GM18508 (cell line): ENCODE results near the gene EPB41L3.
"Not testable (repeated sequence)": the region's sequence is repeated elsewhere in the genome, so short reads cannot be mapped to it uniquely, and the experiment has no call there.

Experiments used
- ATAC-seq: cut with Tn5 transposase; IDR thresholded peaks from one replicate; pipeline ENCODE4 v1.9.1; 2021; ENCODE audit warnings: moderate number of reproducible peaks; ENCODE audit not compliant: insufficient read depth, unreplicated experiment

The EPB41L3 gene

DNA sequence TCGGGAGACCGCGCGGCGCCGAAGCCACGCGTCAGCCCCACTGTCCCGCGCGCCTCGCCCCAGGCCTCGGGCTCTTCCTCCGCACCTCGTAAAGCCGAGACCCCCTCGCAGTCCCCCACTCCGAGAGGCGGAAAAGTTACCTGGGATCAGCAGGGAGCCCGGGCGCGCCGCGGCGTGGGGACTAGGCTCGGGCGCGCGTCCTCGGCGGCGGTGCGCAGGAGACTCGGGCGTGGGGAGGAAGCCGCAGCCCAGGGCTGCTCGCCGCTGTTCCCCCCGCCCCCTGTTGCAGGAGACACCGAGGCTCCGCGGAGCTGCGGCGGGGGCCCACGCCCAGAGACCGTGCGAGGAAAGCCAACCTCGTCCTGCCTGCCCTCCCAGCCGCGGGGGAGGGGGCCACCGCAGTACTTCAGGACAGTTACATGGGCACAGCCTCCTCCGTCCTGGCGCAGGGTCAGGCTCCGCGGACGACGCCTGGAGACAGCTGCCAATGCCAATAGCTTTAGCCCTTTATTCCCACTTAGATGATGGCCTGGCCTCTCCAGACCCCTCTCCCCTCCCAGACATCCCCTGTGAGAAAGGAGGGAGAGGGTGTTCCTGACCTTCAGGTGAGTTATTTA lies at the start of gene EPB41L3:
Gene EPB41L3 (minus strand): TSS at position 225 of the 617 bp plus-strand sequence. CDS start 54,814 bp downstream, outside the sequence.
- ATAC-seq = no peak

DNA sequence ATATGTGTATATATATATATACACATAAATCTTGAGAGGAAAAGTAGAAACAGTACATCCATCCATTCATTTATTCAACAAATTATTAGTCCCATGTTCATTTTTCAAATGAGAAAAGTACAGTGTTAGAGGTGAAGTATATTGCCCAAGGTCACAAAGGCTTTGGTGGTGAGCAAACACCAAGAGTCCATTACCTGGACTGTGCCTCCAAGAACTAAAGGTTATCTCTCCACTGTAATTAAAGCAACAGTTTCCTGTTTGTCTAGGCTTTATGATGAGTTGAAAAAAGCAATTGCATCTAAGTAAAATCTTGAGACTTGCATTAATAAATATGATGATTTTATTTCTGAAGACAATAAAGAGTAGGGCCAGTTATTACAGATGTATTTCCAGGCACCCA lies 44.7 kb upstream of the EPB41L3 start:
- ATAC-seq = no peak

DNA sequence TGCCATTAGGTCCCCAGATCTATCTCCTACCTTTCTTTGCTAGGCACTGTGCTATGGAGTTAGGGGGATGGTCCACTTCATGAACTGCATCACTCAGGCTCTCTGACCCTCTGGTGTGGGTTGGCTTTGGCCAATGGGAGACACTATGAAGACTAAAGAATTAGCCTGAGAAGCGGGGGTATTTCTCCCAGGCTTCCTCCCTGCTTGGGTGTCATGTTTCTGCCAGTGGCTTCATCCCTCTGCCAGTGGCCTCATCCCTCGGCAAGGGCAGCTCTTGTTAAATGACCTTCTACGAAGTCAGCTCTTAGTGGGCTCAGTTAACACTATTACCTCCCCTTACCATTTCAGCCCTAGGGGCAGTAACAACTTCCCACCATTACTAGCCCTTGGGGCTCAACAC lies 41.9 kb upstream of the EPB41L3 start:
- no peak for ATAC-seq

DNA sequence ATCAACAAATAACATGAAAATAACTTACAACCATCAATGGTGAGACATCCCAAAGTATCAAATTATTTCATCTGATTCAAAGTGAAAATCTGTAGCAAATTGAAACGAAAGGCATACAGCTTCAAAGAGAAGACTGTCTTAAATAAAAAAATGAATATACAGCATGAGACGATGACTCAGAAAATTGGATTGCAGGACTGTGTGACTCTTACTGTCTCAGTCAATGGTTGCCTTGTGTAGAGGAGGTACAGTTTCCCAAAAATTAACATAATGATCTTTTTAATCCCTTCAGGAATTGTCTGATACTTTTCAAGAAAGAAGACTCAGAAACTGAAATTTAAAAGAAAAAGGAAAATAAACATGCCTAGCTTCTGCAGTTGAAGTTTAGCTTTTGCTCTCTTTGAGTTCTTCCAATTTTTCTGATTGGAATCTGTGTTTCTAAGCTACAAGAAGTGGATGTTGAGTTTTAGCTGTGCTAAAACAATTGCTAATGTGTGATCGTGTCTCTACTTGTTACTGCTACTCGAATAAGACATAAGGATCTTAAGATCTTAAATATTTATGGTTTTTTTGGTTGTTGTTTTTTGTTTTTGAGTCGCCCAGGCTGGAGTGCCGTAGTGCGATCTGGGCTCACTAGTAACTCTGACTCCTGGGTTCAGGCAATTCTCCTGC lies 41.1 kb upstream of the EPB41L3 start:
- no peak for ATAC-seq

DNA sequence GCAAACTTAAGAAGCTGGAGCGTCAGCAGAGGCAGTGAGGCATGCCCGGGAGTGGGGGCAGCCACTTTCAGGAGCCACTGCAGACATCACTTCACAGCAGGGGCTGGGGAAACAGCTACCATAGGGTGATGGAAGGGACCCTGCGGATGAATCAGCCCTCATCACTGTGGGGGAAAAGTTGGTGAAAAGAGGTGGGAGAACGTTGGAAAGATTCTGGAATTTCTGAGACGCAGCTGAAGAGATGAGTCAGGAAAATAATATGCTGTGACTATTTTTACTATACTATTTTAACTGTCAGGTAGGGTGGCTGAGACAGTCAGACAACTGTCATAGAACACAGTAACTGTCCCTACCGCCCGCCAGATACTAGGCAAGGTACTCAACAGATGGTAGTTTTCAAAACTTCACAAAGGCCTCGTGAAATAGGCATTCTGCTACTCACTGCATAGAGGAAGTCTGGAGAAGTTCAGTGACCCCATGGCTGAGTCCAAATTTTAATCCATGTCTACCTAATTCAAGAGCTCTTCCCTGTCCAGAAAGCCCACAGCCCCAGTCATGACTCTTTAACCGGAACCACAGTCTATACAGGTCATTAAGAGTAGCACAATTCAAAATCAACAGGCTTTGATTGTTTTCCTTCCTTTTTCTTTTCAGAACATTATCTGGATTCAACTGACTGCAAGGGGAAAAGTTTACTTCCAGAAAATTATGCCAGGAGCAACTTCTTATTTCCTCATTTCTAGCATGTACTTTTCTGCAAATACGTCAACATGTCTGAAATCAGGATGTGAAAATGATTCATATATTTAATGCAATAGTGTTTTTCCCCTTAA lies 39.3 kb upstream of the EPB41L3 start:
- ATAC-seq = no peak

DNA sequence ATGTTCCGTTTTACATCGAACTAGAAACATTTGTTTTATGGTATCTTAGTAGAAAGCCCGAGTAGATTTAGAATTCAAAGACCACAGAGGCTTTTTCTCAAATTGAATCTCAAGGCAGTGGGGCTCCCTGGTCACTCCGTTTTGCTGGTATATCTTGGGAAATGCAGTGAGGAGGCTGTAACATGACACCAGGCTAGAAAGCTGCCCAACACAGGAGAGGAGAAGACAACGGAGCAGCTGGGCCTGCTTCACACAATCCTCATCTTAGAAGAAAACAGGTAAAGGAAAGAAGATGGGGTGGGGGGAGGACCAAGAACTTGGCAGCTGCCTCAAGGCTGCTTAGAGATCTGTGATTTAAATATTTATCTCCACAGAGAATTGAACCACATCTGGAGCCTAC lies 38.3 kb upstream of the EPB41L3 start:
- ATAC-seq = no peak

DNA sequence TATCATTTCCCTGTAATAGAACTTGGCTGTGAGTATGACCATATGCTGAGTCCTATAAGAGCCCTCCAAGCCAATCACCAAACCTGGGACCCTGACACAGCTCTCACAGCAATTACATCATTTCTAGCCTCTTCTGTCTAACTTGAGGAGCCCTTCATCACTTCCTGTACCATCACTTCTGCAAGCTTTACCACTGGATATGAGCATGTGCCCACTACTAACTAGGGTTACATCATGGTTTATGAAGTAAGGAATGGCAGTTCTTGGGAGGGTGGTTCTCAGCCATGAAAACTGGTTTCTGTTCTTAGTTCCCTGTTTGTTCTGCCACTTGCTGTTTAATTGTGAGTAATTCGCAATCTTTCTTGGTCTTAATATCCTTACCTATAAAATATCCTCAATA lies 31.0 kb upstream of the EPB41L3 start:
- no peak for ATAC-seq

DNA sequence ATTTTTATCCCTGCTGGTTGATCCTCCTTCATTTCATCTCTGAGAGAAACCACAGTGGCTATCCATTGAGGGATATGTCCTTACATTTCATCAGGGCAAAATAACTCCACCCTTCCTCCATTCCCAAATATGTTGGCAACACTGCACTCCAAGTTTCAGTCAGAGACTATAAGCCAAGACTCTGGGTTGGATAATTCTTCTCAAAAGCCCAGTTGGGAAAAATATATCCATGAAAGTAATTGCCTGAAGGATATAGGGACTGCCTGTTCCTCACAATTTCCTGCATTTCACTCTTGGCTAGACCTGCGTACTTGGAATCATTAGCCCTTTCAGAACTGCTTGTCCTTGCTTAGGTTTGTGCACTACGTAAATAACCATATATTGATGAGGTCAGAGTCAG lies 27.9 kb upstream of the EPB41L3 start:
- no peak for ATAC-seq

DNA sequence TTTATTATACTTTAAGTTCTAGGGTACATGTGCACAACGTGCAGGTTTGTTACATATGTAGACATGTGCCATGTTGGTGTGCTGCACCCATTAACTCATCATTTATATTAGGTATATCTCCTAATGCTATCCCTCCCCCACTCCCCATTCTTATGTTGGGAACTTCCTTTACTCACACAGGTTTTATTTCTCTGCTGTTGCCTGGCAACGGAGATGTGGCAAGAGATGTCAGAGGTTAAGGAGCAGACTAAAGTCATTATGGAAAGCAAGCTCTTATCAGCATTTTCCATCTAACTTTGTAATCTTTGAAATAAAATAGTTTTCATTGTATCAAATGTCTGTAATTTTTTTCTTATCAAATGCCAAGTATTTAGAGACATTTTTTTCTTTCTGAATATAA lies 26.8 kb upstream of the EPB41L3 start:
- not testable (repeated sequence) for ATAC-seq

DNA sequence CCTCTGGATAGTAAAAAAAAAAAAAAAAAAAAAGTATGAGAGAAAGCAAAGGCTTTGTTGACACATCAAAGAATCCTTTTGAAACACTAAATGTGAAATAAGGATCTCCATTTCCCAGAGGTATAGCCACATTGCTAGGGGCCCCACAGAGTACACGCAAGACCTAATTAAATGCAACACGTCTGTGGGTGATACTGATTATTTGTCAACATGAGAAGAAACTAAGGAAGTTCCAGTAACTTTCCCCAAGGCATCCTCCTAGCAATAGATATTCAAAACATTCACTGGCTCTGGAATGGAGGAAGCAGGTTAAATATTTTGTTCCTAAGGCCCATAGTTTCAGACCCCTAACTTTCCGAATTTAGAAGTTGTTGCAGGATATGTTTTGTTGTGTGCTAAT lies 24.6 kb upstream of the EPB41L3 start:
- ATAC-seq = no peak

DNA sequence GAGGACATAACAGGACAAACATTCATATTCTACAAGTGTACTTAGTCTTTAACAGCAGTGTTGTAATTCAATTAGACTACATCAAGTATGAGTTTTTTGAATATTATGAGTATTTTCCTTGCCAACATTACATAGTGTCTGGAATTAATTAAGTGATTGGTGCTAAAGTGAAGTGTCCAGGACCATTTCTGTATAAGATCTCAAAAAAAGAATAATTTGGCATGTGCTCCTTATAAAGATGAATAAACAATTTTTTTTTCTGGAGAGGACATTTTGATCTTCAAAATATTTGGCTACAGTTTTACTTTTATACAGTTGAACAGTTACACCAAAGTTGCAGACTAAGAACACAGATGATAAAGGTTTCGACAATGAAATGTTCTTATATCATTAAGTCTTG lies 15.1 kb upstream of the EPB41L3 start:
- ATAC-seq = no peak

DNA sequence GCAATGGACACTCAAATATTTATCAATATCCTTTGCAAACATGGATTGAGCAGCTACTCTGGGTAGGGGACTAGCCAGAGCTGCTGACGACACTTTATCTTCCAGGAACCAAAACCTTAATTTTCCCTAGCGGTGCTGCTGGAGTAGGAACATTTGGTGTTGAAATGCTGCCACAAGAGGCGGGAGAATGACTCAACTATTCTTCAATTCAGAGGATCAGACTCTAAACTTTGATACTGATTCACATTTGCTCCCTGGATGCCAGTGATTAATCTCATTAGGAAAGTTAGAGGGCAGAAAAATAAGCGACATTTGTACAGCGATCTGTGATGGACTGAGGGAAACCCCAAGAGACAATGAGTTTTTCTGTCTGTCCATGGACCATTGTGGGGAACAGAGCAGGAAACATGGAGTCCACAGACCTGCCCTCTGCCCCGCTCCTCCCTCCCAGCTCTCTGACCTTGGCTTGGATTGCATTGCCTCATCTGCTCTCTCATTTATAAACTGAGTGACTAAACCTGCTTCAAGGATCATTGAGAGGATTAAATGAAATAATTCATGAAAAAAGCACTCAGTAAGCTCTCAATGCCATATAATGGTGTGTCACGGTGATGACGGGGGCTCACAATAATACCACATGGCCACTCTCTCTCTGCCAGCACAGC lies 12.6 kb upstream of the EPB41L3 start:
- no peak for ATAC-seq

DNA sequence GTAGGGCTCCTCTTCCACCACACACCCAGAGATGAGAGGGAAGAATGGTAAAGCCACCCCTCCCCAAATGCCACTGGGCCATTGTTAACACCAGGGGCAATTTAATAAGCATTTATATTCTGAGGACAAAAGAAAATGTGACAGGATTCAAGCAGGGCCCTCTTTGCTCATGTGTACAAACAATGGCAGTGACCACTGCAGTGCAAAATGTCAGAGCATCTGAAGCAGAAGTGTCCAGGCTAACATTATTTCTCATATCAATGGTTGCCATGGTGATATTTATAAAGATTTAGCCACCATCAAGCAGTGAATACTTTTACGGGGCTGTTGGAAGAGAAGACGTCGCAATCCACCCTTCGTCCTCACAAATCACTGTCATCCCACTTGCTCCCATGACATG lies 10.8 kb upstream of the EPB41L3 start:
- ATAC-seq = no peak

DNA sequence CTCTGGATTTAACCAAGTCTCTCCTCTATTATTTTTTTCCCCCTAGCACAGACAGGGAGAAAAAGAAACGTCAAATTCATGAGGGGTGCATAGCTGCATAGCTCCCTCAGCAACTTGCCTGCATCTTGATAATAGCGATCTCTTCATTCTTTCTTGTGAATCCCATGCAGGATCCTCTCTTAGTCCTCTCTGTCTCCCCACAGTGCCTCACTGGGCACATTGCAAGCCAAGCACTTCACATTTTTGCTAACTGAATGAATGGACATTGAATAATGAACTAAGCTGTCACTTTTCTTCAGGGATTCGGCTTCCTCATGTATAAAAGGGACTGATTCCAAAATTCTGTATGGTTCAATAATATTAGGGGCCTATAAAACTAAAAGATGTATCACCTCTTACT lies 2.9 kb upstream of the EPB41L3 start:
- ATAC-seq = no peak

DNA sequence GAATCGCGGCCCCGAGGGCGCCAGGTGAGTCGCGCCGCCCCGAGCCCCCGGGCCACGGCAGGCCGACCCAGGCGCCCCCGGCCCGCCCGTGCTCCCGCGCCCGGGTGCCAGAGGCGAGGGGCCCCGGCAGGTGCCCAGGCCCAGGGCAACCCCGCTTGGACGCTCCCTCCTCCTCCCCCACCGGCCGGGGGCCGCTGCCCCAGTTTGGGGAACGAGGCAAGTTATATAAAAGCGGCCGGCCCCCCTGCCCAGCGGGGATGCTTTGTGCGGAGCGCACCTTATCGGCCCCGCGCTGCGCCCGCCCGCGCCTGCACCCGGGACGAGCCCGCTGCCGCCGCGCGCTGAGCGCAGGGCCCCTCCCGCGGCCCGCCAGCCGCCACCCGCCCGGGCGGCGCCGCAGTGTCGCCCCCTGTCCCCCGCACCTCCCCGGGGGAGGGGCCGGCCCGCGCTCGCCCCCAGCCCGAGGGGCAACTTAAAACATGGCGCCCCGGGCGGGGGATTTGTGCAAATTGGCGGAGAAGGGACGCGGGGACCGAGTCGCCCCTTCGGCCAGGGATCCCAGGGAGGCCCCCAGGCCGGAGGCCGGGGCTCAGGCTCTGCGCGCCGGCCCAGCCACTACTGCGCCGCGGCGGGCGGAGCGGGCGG lies 639 bp downstream of the EPB41L3 start:
- ATAC-seq = no peak

DNA sequence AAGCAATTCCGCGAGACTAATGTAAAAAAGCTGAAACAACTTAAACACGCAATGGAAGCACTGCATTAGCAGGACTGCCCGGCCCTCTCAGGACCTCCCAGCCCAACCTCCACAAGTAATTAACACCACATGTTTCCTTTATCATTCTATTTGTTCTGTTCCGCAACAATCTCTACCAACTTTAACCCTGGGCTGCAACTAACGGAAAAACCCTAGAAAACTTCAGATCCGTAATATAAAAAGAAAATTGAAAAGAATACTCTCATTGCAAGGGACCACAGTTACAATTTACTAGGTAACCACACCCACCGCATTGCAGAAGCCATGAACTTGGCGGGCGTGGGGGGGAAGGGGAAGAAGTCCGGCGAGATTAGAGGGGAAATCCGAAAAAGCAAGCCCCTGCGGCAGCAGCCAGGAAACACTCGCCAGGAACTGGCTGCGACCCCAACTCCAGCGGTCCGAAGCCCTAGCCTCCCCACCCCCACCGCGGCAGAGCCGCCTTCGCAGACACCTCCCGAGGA lies 1.2 kb downstream of the EPB41L3 start:
- ATAC-seq = no peak

DNA sequence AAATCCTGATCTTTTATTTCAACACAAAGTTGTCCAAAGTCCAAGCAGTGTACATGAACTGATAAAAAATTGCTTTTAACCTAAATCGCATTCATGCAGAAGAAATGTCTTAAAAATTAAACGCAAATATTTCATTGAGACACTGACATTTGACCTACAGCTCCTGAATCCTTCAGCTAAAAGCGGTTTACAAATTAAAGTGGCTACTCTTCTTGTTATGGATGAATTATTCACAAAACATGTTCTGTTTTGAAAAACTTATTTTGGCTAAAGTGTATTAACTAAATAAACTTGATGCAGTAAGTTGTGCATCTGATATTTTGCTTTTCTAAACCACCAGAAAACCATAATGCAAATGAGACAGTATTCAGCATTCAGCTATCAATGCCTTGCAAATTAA lies 2.2 kb downstream of the EPB41L3 start:
- no peak for ATAC-seq

DNA sequence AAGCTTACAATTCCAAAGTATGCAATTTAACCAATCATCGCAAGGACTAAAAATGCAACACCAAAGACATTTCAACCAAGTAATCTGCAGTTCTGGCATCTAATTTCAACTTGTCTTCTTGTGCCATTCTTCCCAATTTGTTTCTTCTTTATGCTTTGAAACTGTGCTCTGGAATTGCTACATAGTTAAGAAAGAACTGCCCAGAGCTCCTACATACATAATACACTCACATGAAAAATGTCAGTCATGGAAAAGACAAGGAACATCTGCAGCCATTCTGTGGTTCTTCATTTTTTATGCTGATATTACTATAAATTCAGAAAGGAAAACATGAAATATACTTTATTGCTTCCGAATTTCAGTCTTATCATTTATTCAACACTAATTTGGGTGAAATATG lies 4.4 kb downstream of the EPB41L3 start:
- ATAC-seq = no peak

DNA sequence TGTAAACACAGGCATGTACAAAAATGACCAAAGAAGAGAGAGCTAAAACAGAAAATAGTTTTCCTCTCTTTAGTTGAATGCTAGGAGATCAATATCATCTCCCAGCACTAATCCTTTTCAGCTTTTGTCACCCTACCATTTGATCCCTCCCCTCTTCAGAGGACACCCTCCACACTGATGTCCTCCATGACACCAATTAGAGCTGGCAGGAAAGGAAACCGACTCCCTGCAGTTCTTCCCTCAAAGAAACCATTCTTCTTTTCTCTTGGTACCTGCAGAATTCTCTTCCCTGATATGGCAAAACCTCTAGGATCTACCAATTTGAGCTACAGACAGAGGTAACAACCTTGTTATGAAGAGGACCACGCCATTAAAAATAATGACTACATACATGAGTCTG lies 5.3 kb downstream of the EPB41L3 start:
- ATAC-seq = no peak

DNA sequence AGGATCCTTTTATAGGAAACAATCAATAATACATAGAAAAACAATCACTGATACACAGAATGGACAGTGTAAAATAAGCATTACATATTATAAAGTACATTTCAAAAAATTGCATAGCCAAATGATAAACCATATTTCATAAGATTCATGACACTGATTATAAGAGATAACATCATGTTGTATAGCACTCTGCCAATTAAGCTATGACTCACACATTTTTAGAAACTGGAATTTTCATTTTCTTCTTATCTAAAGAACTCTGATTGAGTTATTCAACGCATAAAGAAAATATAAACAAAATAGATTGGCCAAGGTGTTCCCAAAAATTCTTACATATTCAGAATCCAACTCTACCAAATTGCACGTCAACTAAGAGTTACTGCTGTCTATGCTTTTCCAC lies 5.9 kb downstream of the EPB41L3 start:
- ATAC-seq = no peak
